Testis (tissue), 2 donors: ENCODE data around the gene LSM14A.

Source experiments
- POLR2A ChIP-seq: fragments of 450-650 bp; IDR thresholded peaks from one replicate; pipeline ENCODE4 v1.6.1; 2017; ENCODE audit warnings: antibody characterized with exemption, mild to moderate bottlenecking, moderate library complexity
- TF ChIP-seq, protein P1 (sequence below), 3 experiments: fragments of 450-650 bp in 2 of 3; fragments of 200-600 bp in 1 of 3; sonication (generic) in 1 of 3; IDR thresholded peaks; one replicate each; pipeline ENCODE4 v1.5.1; 2016 to 2019; ENCODE audit warnings: antibody characterized with exemption in 3 of 3, mild to moderate bottlenecking in 2 of 3, moderate library complexity in 1 of 3

DNA sequence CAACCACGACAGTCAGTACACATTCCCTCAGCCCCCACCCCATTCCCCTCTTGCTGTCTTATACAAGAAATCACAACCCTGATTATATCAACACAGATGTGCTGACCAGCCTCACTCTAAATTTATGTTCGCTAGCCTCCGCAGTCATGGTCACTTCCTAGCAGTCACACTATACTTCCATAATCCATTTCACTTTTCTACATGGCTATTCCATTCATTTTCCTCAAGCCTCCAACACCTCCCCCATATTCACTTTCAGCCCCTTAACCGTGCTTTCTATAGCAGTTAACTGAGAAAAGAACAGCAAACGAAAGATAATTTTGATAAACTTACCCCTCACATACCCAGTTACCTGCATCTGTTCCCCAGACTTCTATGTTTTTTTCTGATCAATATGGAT lies 8.4 kb downstream of the LSM14A start:
- TF ChIP-seq, protein P1, sequence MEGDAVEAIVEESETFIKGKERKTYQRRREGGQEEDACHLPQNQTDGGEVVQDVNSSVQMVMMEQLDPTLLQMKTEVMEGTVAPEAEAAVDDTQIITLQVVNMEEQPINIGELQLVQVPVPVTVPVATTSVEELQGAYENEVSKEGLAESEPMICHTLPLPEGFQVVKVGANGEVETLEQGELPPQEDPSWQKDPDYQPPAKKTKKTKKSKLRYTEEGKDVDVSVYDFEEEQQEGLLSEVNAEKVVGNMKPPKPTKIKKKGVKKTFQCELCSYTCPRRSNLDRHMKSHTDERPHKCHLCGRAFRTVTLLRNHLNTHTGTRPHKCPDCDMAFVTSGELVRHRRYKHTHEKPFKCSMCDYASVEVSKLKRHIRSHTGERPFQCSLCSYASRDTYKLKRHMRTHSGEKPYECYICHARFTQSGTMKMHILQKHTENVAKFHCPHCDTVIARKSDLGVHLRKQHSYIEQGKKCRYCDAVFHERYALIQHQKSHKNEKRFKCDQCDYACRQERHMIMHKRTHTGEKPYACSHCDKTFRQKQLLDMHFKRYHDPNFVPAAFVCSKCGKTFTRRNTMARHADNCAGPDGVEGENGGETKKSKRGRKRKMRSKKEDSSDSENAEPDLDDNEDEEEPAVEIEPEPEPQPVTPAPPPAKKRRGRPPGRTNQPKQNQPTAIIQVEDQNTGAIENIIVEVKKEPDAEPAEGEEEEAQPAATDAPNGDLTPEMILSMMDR (IDR thresholded peaks at IDR 0.05) = no peak
- no peak for TF ChIP-seq POLR2A
